ENCODE data around the gene GDF9.

GDF9 gene, protein sequence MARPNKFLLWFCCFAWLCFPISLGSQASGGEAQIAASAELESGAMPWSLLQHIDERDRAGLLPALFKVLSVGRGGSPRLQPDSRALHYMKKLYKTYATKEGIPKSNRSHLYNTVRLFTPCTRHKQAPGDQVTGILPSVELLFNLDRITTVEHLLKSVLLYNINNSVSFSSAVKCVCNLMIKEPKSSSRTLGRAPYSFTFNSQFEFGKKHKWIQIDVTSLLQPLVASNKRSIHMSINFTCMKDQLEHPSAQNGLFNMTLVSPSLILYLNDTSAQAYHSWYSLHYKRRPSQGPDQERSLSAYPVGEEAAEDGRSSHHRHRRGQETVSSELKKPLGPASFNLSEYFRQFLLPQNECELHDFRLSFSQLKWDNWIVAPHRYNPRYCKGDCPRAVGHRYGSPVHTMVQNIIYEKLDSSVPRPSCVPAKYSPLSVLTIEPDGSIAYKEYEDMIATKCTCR
- long read RNA-seq, partial matches to known transcripts = 2 of 2 reads
- long read RNA-seq, other reads (novel, unspliced or antisense) = 0 of 2 reads

DNA sequence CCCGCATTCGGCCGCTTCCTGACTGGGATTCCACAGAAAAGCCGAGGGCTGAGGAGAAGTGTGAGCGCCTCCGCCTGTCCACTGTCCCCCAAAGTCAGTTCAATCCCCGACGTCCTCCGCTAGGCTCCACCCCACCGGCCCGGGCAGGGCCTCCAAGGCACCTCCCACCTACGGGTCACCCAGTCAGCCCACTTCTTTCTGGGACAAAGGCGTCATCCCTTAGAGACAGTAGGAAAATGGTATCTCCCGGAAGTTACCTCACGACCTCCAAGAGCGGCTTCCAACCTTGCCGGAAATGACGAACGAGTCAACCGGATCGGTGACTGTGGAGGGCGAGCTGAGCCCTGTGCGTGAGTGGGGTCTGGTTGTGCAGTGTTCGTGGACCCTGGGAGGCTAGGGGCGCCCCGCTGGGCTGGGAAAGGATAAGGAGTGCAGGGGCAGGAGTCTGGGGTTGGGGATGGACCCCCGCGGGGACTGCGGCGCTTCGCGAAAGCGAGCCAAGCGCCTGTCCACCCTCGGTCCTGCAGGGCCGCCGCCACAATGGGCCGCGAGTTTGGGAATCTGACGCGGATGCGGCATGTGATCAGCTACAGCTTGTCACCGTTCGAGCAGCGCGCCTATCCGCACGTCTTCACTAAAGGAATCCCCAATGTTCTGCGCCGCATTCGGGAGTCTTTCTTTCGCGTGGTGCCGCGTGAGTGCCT lies at the start of gene GDF9, which contains the start of gene UQCRQ:
GDF9 (minus strand) TSS at position 128 of the 704 bp plus-strand sequence. CDS start 1,936 bp downstream, outside the sequence.
UQCRQ (plus strand) TSS at position 301 of the 704 bp plus-strand sequence; CDS start at position 541, 240 bp downstream.
- peak; percentile 83 to 94 for DNase-seq (ENCODE audit: low read depth in 1 of 2, low spot score in 1 of 2)

DNA sequence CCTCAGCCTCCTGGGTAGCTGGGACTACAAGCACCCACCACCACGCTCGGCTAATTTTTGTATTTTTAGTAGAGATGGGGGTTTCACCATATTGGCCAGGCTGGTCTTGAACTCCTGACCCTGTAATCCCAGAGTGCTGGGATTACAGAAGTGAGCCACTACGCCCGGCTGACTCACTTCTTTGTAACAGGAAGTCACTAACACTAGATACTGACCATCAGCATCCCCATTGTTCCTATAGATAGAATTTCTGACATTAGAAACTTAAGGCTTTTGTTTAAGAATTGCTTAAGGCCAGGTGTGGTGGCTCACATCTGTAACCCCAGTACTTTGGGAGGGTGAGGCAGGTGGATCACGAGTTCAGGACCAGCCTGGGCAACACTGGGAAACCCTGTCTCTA lies 49.4 kb upstream of the GDF9 start:
- H3K4me3 ChIP-seq (replicated peaks; ENCODE audit: insufficient read depth, low read length) = no peak overlapping the region
- H3K27me3 ChIP-seq (ENCODE audit: insufficient read depth, poor library complexity, severe bottlenecking) = no peaks in the 10 kb centered on the region
- TF ChIP-seq GABPA (IDR thresholded peaks at IDR 0.05; ENCODE audit: low read depth) (no peak), SPI1 (IDR thresholded peaks at IDR 0.05; ENCODE audit: borderline replicate concordance, low read depth) (no peak), POLR2AphosphoS5 (IDR thresholded peaks at IDR 0.05; ENCODE audit: low read depth) (no peak)
- TF ChIP-seq, protein P1, sequence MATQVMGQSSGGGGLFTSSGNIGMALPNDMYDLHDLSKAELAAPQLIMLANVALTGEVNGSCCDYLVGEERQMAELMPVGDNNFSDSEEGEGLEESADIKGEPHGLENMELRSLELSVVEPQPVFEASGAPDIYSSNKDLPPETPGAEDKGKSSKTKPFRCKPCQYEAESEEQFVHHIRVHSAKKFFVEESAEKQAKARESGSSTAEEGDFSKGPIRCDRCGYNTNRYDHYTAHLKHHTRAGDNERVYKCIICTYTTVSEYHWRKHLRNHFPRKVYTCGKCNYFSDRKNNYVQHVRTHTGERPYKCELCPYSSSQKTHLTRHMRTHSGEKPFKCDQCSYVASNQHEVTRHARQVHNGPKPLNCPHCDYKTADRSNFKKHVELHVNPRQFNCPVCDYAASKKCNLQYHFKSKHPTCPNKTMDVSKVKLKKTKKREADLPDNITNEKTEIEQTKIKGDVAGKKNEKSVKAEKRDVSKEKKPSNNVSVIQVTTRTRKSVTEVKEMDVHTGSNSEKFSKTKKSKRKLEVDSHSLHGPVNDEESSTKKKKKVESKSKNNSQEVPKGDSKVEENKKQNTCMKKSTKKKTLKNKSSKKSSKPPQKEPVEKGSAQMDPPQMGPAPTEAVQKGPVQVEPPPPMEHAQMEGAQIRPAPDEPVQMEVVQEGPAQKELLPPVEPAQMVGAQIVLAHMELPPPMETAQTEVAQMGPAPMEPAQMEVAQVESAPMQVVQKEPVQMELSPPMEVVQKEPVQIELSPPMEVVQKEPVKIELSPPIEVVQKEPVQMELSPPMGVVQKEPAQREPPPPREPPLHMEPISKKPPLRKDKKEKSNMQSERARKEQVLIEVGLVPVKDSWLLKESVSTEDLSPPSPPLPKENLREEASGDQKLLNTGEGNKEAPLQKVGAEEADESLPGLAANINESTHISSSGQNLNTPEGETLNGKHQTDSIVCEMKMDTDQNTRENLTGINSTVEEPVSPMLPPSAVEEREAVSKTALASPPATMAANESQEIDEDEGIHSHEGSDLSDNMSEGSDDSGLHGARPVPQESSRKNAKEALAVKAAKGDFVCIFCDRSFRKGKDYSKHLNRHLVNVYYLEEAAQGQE (IDR thresholded peaks at IDR 0.05; ENCODE audit: insufficient replicate concordance, low read depth) = no peak
- TF ChIP-seq, protein P2, sequence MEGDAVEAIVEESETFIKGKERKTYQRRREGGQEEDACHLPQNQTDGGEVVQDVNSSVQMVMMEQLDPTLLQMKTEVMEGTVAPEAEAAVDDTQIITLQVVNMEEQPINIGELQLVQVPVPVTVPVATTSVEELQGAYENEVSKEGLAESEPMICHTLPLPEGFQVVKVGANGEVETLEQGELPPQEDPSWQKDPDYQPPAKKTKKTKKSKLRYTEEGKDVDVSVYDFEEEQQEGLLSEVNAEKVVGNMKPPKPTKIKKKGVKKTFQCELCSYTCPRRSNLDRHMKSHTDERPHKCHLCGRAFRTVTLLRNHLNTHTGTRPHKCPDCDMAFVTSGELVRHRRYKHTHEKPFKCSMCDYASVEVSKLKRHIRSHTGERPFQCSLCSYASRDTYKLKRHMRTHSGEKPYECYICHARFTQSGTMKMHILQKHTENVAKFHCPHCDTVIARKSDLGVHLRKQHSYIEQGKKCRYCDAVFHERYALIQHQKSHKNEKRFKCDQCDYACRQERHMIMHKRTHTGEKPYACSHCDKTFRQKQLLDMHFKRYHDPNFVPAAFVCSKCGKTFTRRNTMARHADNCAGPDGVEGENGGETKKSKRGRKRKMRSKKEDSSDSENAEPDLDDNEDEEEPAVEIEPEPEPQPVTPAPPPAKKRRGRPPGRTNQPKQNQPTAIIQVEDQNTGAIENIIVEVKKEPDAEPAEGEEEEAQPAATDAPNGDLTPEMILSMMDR (IDR thresholded peaks at IDR 0.05; ENCODE audit: insufficient read depth, low read length) = no peak
- no peak for DNase-seq (ENCODE audit: low read depth in 1 of 2, low spot score in 1 of 2)
- no peak overlapping the region for H3K27ac ChIP-seq (replicated peaks)

More for the DNA sequence above, at the start of gene GDF9, which contains the start of gene UQCRQ:
- peak; percentile 89 for TF ChIP-seq POLR2AphosphoS5 (IDR thresholded peaks at IDR 0.05; ENCODE audit: low read depth)
- no peak for TF ChIP-seq SPI1 (IDR thresholded peaks at IDR 0.05; ENCODE audit: borderline replicate concordance, low read depth)
- TF ChIP-seq, protein P2 (IDR thresholded peaks at IDR 0.05; ENCODE audit: insufficient read depth, low read length) = no peak
- peak; percentile 81 for TF ChIP-seq GABPA (IDR thresholded peaks at IDR 0.05; ENCODE audit: low read depth)
- TF ChIP-seq, protein P1 (IDR thresholded peaks at IDR 0.05; ENCODE audit: insufficient replicate concordance, low read depth) = peak; percentile 6
- H3K27me3 ChIP-seq (ENCODE audit: insufficient read depth, poor library complexity, severe bottlenecking) = no peaks in the 10 kb centered on the region
- peak within 1 kb of the TSS; percentile 94 for H3K27ac ChIP-seq (replicated peaks)
- peak within 1 kb of the TSS; percentile 69 for H3K4me3 ChIP-seq (replicated peaks; ENCODE audit: insufficient read depth, low read length)

DNA sequence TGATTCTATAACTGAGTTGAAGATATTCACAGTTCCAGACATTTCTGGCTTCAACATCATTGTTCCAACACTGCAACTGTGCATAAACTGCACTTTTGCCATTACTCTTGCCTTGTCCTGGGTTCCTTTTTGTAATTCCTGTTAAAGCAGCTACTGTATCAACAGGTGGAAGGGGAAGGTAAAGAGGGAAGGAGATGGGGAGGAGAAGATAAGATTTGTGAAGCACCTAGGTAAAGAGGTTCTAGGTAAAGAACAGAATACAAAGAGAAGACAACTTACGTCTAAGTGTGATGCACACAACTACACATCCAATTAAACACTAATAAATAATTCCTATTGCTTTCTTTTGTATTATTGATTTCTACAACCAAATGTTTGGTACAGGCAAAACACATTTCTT lies 43.4 kb upstream of the GDF9 start:
- no peak overlapping the region for H3K27ac ChIP-seq (replicated peaks)
- DNase-seq (ENCODE audit: low read depth in 1 of 2, low spot score in 1 of 2) = no peak
- TF ChIP-seq POLR2AphosphoS5 (IDR thresholded peaks at IDR 0.05; ENCODE audit: low read depth) (no peak), SPI1 (IDR thresholded peaks at IDR 0.05; ENCODE audit: borderline replicate concordance, low read depth) (no peak), GABPA (IDR thresholded peaks at IDR 0.05; ENCODE audit: low read depth) (no peak)
- TF ChIP-seq, protein P2 (IDR thresholded peaks at IDR 0.05; ENCODE audit: insufficient read depth, low read length) = no peak
- TF ChIP-seq, protein P1 (IDR thresholded peaks at IDR 0.05; ENCODE audit: insufficient replicate concordance, low read depth) = no peak

More for the DNA sequence above, 43.4 kb upstream of the GDF9 start:
- Histone ChIP-seq H3K27me3 (ENCODE audit: insufficient read depth, poor library complexity, severe bottlenecking) (no peaks in the 10 kb centered on the region), H3K4me3 (replicated peaks; ENCODE audit: insufficient read depth, low read length) (no peak overlapping the region)
